Measurements from ENCODE around the gene EME1.

GRCh38 chr17:50393700-50394099, 20.7 kb downstream of the EME1 start:
- TF ChIP-seq CTCF (IDR thresholded peaks at IDR 0.05) (no peak), POLR2A (IDR thresholded peaks at IDR 0.05) (no peak)

Measured in right lobe of liver (tissue), 4 donors.